GM21390 (cell line): ENCODE data around the gene TXNDC2.

Source experiments
- ATAC-seq: cut with Tn5 transposase; IDR thresholded peaks from one replicate; pipeline ENCODE4 v1.9.1; 2021; ENCODE audit not compliant: unreplicated experiment

TXNDC2 gene

DNA sequence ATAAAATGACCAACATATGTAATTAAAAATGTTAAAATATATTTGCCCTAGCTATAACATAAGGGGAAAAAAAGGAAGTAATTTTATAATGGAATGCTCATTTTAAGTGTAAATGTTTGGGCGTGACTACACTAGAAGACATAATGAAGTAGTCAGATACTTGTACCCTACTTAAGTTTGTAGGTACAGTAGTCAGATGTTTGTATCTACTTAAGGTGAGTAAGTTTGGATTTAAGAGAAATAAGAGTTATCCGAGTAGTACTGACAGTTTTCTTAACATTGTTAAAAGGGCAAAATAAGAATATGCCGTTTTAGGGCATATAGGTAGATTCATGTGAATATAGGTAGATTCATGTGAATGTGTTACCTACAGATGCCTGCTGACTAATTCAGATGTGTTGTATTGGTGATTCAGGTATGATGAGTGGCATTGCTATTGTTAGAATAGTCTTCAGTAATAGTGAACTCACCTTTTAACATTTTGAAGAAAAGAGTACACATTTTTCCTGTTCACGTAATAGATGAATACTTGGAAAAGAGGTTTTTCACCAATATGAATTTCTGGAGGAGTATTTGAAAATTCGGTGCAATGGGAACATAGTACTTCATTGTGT lies 43.0 kb downstream of the TXNDC2 start:
- no peak for ATAC-seq

DNA sequence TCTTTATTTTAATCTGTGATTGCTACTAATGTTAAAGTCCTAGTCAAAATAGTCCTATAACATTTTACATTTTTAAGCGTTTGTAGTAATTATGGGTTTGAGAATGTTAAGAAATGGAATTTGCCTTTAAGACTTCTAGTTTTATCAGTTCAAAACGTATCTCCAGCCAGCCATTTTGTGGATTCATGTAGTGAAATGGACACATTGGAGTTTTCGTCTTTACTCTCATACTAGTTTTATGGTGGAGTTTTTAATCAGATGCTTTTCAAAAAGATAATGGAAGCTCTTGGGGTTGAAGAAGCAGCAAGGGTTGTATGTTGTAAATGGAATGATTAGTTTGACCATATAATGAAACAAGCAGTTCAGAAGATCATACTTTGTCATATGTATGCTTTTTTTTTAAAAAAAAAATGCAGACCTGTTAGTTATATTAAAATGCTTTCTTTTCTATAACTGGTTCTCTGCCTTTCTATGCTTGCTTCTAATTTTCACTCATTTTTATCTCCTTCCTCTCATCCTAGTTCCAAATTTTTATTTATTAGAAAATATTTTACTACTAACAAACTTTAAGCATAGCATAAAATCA lies 44.6 kb downstream of the TXNDC2 start:
- no peak for ATAC-seq

DNA sequence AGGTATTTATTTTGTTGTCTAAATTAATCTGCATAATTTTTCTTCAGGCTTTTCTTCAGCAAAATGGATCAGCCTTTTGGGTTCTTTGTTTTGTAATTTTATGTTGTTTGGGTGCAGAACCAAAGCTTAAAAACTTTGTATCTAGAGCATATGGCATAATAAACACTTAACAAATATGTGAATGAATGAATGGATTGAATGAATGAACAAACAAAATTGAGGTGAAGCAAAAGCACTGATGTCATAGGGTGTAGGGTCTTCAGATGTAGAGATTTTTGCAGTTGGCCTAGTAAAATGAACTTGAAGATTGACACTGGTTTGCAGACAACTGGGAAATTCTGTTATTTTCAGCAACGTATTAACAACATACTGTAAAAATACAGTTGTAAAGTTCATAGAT lies 45.4 kb downstream of the TXNDC2 start:
- ATAC-seq = no peak

DNA sequence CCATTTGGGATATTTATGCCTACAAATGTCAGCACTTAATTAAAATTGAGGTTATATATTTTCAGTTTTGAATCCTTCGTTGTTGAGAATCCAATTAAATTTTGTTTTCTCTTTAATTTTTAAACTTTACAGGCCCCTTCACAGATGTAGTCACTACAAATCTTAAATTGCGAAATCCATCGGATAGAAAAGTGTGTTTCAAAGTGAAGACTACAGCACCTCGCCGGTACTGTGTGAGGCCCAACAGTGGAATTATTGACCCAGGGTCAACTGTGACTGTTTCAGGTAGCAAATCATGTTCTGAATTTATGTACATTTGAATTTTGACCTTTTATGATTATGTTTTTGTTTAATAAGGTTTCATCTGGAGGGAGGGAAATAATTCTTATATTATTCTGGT lies 45.9 kb downstream of the TXNDC2 start:
- no peak for ATAC-seq

DNA sequence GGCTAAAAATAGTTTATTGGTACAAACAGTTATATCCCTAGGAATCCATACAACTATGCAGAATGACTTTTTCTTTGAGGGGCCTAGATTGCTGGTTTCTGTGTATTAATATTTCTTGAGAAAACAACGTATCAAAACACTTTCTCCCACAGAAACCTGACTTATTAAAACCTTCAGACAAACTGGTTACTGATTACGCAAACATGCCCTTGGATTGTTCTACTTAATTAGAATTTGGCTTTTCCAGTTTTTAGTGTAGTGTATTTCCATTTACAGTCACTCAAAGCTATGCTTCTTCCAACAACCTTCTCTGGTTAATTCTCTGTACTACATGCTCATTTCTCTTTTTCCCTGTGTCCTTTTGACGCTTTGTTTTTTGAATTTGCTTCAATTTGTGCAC lies 48.1 kb downstream of the TXNDC2 start:
- ATAC-seq = no peak

DNA sequence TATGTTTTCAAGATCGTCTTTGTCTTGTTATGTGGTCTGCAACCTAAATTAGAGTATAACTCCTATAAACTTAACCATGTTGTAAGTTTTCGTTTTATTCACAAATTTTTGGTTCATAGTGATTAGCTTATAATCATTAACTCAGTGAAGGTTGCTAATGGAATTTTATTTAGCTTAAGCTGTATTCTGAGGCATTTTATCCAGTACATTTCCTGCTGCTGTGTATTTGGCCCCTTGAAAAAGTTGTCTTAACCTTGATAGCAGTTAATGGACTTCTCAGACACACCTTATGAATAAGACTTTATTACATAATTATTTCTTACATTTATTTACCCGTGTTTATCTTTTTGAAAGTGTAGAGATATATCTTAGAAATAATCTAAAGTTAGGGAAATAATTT lies 48.5 kb downstream of the TXNDC2 start:
- no peak for ATAC-seq
